Measurements from ENCODE around the gene UCHL5. TPM values are rescaled to one million over a fixed set of nuclear protein-coding genes. Genes with fewer than 3 reads are reported as not detected.
"Not testable (repeated sequence)": the region's sequence is repeated elsewhere in the genome, so short reads cannot be mapped to it uniquely, and the experiment has no call there.

Gene UCHL5
- total RNA-seq, 1 donor from 2014 or later, result 28.5 TPM

DNA sequence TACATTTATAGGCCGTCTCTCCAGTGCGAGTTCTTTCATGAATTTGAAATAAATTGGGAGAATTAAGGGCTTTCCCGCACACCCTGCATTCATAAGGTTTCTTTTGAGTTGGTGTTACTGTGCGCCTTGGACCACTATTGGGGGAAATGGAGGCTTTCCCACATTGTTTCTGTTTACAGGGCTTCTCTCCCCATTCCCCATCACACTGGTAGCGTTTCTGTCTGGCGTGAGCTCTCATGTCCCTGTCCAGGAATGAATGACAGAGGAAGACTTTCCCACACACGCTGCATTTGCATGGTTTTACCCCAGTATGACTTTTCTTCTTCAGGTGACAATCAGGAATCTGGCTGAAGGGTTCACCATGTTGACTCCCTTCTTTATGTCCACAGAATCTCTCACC lies 65.0 kb downstream of the UCHL5 start:
- DNase-seq (ENCODE audit: low spot score, unreplicated experiment), result no peak
- H3K4me3 Mint-ChIP-seq (ENCODE audit: low read depth), result no peak overlapping the region
- TF ChIP-seq, protein P1, sequence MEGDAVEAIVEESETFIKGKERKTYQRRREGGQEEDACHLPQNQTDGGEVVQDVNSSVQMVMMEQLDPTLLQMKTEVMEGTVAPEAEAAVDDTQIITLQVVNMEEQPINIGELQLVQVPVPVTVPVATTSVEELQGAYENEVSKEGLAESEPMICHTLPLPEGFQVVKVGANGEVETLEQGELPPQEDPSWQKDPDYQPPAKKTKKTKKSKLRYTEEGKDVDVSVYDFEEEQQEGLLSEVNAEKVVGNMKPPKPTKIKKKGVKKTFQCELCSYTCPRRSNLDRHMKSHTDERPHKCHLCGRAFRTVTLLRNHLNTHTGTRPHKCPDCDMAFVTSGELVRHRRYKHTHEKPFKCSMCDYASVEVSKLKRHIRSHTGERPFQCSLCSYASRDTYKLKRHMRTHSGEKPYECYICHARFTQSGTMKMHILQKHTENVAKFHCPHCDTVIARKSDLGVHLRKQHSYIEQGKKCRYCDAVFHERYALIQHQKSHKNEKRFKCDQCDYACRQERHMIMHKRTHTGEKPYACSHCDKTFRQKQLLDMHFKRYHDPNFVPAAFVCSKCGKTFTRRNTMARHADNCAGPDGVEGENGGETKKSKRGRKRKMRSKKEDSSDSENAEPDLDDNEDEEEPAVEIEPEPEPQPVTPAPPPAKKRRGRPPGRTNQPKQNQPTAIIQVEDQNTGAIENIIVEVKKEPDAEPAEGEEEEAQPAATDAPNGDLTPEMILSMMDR (IDR thresholded peaks at IDR 0.05; ENCODE audit: unreplicated experiment), result no peak
- no peaks in the 10 kb centered on the region for H3K27me3 Mint-ChIP-seq
- no peak overlapping the region for H3K27ac Mint-ChIP-seq
- H3K9me3 Mint-ChIP-seq (ENCODE audit: low read depth), result peaks cover 25% of the 10 kb centered on the region
- no peaks in the 10 kb centered on the region for H3K4me1 Mint-ChIP-seq (ENCODE audit: low read depth)
- peaks cover 18% of the 10 kb centered on the region for H3K36me3 Mint-ChIP-seq (ENCODE audit: insufficient read depth)

DNA sequence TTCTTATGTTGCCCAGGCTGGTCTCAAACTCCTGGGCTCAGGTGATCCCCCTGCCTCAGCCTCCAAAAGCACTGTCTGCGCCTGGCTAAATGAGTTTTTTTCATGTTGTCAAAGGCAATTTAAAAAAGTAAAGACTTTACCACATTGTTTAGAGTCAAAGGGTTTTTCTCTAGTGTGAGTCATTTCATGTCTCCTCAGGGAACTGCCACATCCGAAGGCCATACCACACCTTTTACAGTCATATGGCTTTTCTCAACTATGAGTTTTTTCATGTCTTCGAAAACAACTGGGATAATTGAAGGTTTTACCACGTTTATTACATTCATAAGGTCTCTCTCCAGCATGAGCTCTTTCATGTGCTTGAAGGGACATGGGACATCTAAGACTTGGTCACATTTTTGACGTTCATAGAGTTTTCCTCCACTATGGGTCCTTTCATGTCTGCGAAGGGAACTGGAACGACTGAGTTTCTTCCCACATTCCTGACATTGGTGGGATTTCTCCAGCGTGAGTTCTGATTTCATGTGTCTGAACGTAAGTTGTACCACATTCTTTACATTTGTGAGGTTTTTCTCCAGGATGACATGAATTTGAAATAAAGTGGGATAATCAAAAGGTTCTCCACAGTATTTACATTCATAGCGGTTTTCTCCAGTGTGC lies 65.6 kb downstream of the UCHL5 start:
- no peak for DNase-seq (ENCODE audit: low spot score, unreplicated experiment)
- TF ChIP-seq, protein P1 (IDR thresholded peaks at IDR 0.05; ENCODE audit: unreplicated experiment), result no peak
- Mint-ChIP-seq H3K4me3 (ENCODE audit: low read depth) (no peak overlapping the region), H3K9me3 (ENCODE audit: low read depth) (peaks cover 19% of the 10 kb centered on the region), H3K36me3 (ENCODE audit: insufficient read depth) (peaks cover 14% of the 10 kb centered on the region), H3K27ac (no peak overlapping the region), H3K27me3 (no peaks in the 10 kb centered on the region), H3K4me1 (ENCODE audit: low read depth) (no peaks in the 10 kb centered on the region)

DNA sequence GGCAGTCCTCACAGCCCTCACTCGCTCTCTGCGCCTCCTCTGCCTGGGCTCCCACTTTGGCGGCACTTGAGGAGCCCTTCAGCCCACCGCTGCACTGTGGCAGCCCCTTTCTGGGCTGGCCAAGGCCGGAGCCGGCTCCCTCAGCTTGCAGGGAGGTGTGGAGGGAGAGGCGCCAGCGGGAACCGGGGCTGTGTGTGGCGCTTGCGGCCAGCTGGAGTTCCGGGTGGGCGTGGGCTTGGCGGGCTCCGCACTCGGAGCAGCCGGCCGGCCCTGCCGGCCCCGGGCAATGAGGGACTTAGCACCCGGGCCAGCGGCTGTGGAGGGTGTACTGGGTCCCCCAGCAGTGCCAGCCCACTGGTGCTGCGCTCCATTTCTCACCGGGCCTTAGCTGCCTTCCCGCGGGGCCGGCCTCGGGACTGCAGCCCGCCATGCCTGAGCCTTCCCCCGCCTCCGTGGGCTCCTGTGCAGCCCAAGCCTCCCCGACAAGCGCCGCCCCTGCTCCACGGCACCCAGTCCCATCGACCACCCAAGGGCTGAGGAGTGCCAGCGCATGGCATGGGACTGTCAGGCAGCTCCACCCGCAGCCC lies 72.3 kb downstream of the UCHL5 start:
- not testable (repeated sequence) for H3K4me1 Mint-ChIP-seq (ENCODE audit: low read depth); H3K27ac Mint-ChIP-seq

DNA sequence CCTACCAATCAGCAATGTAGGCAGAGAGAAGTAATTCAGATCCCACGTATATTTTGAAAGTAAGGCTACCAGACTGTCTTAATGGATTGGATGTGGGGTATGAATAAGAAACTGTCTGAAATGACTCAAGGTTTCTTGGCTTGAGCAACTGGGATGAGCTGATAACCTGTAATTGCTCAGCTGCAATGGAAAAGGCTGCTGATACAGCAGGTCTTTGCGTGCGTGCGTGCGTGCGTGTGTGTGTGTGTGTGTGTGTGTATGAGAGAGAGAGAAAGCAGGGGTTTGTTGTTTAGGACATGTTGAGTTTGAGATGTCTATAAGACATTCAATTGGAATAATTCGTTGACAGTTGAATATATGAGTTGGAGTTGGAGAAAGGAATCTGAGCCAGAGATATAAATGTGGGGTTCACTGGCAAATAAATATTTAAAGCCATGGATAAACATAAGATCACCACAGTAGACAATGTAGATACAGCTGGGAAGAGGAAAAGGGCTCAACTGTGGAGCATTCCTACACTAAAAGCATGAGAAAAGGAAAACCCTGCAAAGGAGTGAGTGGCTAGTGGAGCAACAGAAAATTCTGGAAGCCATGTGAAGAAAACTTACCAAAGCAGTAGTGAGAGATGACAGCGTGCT lies 72.9 kb downstream of the UCHL5 start:
- peaks cover 3% of the 10 kb centered on the region for H3K36me3 Mint-ChIP-seq (ENCODE audit: insufficient read depth)
- H3K9me3 Mint-ChIP-seq (ENCODE audit: low read depth), result no peaks in the 10 kb centered on the region
- DNase-seq (ENCODE audit: low spot score, unreplicated experiment), result no peak
- no peak overlapping the region for H3K4me3 Mint-ChIP-seq (ENCODE audit: low read depth)
- H3K4me1 Mint-ChIP-seq (ENCODE audit: low read depth), result no peaks in the 10 kb centered on the region
- no peaks in the 10 kb centered on the region for H3K27me3 Mint-ChIP-seq
- TF ChIP-seq, protein P1 (IDR thresholded peaks at IDR 0.05; ENCODE audit: unreplicated experiment), result no peak
- no peak overlapping the region for H3K27ac Mint-ChIP-seq

More for the DNA sequence above, 72.3 kb downstream of the UCHL5 start:
- H3K27me3 Mint-ChIP-seq; H3K36me3 Mint-ChIP-seq (ENCODE audit: insufficient read depth); DNase-seq (ENCODE audit: low spot score, unreplicated experiment); H3K4me3 Mint-ChIP-seq (ENCODE audit: low read depth); H3K9me3 Mint-ChIP-seq (ENCODE audit: low read depth): not testable (repeated sequence)

DNA sequence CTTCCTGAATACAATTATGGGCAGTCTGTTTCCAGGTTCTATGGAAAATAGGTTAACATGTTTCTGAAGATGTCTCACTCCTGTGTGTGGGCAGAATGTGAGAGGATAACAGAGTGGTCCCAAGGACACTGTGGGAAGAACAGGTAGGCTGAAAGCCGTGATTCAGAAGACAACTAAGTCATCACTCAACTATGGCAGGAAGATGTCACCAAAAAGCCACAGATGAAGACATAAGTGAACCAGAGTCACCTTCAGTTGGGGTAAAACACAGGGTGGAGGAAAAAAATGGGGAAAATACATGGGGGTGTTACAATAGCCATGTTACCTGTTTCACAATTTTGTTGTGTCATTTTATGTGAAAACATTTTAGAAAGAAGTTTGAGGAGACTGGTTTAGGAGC lies 75.1 kb downstream of the UCHL5 start:
- Mint-ChIP-seq H3K9me3 (ENCODE audit: low read depth) (peaks cover 10% of the 10 kb centered on the region), H3K27me3 (no peaks in the 10 kb centered on the region), H3K4me1 (ENCODE audit: low read depth) (no peaks in the 10 kb centered on the region), H3K4me3 (ENCODE audit: low read depth) (no peak overlapping the region), H3K36me3 (ENCODE audit: insufficient read depth) (peaks cover 3% of the 10 kb centered on the region), H3K27ac (no peak overlapping the region)
- TF ChIP-seq, protein P1 (IDR thresholded peaks at IDR 0.05; ENCODE audit: unreplicated experiment), result no peak
- DNase-seq (ENCODE audit: low spot score, unreplicated experiment), result no peak
